BLaER1 (cell line): ENCODE measurements around the gene PLXNA1.

Experiments
- H3K27ac ChIP-seq: shearing (Covaris generic); formaldehyde crosslinking; 2 replicates; pipeline ENCODE4 v1.8.1; 2022
- H3K27me3 ChIP-seq: shearing (Covaris generic); formaldehyde crosslinking; 2 replicates; pipeline ENCODE4 v1.8.1; 2022
- H3K36me3 ChIP-seq: shearing (Covaris generic); formaldehyde crosslinking; 2 replicates; pipeline ENCODE4 v1.8.1; 2022
- H3K4me1 ChIP-seq: shearing (Covaris generic); formaldehyde crosslinking; 2 replicates; pipeline ENCODE4 v1.8.1; 2022
- H3K4me2 ChIP-seq: shearing (Covaris generic); formaldehyde crosslinking; 2 replicates; pipeline ENCODE4 v1.8.1; 2022
- H3K4me3 ChIP-seq: shearing (Covaris generic); formaldehyde crosslinking; 2 replicates; pipeline ENCODE4 v1.8.1; 2022
- H3K9ac ChIP-seq: shearing (Covaris generic); formaldehyde crosslinking; 2 replicates; pipeline ENCODE4 v1.8.1; 2022
- H3K9me3 ChIP-seq: shearing (Covaris generic); formaldehyde crosslinking; 2 replicates; pipeline ENCODE4 v1.8.1; 2022
- H4K20me1 ChIP-seq: shearing (Covaris generic); formaldehyde crosslinking; 2 replicates; pipeline ENCODE4 v1.8.1; 2022
- Cebpa-rat ChIP-seq: shearing (Covaris generic); IDR thresholded peaks from 2 replicates; pipeline ENCODE4 v1.8.1; 2022

The PLXNA1 gene

DNA sequence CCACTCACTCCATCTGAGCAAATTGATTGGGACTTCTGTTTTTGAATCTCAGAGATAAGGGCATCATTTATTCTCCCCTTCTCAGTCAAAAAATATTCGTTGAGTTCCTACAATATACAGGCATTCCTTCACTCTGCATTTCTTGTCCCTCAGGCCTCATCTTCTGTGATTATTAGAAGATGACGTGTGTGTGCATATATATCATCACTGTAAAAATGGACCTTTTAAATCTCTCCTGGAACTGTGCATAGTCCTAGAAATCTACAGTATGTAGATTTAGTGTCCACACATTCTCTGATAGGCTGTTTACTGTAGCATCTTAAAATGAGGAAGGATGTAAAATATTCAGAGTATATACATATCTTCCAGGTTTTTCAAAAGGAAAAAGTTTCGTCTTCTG is 43.2 kb upstream of the PLXNA1 start:
- Histone ChIP-seq H3K9ac (0 out of 2 replicates have a peak overlapping the region, but pooled peaks have one; percentile 28), H3K27ac (no peak overlapping the region), H3K4me2 (peak overlapping the region; percentile 78), H3K4me1 (peaks cover 76% of the 10 kb centered on the region), H4K20me1 (no peaks in the 10 kb centered on the region), H3K36me3 (0 out of 2 replicates have a peak, but pooled peaks cover 7% of the 10 kb centered on the region), H3K9me3 (no peaks in the 10 kb centered on the region), H3K27me3 (no peaks in the 10 kb centered on the region), H3K4me3 (no peak overlapping the region)
- TF ChIP-seq Cebpa-rat, result no peak

DNA sequence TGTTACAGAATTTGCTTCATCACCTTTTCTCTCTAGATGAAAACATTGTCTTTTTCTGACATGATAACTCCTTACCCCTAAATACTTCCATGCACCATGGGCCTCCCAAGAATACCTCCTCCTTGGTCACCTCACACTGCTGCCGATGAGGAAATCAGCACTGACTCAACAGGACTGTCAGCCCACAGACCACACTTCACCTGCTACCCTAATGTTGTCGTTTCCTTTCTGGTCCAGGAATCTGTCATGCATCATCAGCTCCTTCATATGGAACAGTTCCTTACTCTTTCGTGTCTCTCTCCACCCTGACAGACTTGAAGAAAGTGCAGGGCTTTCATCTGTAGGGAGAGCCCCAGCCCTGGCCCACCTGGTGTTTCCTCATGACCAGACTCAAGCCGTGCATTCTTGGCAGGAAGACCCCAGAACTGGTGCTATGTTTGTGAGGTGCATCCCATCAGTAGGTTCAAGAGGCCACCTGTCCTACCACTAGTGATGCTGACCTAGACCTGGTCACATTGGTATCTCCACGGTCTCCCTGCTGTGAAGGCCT is 41.1 kb upstream of the PLXNA1 start:
- Histone ChIP-seq H3K27ac (no peak overlapping the region), H3K9ac (no peak overlapping the region), H3K4me3 (no peak overlapping the region), H3K36me3 (0 out of 2 replicates have a peak, but pooled peaks cover 7% of the 10 kb centered on the region), H3K4me2 (peak overlapping the region; percentile 72), H4K20me1 (no peaks in the 10 kb centered on the region), H3K9me3 (no peaks in the 10 kb centered on the region), H3K4me1 (peaks cover 75% of the 10 kb centered on the region), H3K27me3 (no peaks in the 10 kb centered on the region)
- TF ChIP-seq Cebpa-rat, result no peak

DNA sequence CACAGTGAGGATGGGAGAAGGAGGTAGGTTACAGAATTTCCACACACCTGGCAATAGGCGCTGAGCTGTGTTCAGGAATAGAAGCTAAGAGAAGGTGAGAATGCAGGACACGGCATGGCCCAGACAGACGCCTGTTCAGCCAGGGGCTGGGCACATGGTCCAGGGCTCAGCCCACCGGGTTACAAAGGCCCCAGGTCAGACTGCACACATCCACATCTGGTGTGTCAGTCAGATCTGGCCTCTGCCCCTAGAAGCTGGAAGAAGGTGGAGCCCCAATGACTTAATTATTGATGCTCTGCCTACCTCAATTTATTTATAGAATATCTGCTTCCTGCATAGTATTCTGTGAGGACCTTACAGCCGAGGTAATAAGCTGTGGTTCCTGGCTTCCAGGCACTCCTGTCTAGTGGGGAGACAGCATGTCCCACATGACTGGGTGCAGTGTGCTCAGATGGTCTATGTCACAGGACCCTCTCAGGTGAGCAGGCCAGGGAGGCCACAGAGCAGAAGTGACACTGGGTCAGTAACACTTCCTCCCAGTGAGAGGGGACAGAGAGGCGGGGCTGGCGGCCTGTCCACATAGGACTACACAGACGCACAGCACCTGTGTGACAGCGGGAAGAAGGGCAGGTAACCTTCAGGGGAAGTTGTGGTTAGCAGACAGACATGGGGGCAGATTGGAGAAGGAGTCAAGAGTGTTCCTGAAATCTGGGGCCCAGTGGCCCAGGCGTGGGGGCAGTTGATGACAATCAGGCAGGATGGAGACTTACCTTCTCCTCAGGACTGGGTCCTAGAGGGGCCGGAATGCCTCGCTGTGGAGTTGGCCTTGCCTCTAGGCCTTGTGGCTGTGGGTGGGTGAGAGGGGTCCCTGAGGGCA is 38.6 kb upstream of the PLXNA1 start:
- H3K4me1 ChIP-seq, result peaks cover 73% of the 10 kb centered on the region
- H3K4me2 ChIP-seq, result no peak overlapping the region
- no peak overlapping the region for H3K27ac ChIP-seq
- no peak overlapping the region for H3K4me3 ChIP-seq
- 0 out of 2 replicates have a peak, but pooled peaks cover 7% of the 10 kb centered on the region for H3K36me3 ChIP-seq
- no peaks in the 10 kb centered on the region for H3K27me3 ChIP-seq
- H4K20me1 ChIP-seq, result no peaks in the 10 kb centered on the region
- no peaks in the 10 kb centered on the region for H3K9me3 ChIP-seq
- no peak overlapping the region for H3K9ac ChIP-seq
- TF ChIP-seq Cebpa-rat, result no peak

DNA sequence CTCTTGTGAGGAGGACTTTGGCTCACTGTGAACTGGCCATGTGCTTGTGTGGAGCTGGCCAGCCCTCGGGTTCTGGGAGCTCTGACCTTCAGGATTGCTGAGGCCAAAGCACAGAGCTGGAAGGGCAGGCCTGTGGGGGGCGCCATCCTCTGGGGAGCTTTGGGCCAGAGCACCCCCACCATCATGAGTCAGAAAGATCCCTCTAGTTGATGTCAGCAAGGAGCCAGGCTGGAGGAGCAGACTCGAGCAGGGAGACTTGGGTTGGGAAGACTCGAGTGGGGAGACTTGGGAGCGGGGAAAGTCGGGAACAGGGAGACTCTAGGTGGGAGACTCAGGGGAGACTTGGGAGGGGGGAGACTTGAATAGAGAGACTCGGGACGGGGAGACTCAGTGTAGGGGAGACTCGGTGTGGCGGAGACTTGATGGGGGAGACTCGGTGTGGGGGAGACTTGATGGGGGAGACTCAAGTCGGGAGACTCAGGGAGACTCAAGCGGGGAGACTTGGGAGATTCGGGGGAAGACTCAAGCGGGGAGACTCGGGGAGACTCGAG is 37.7 kb upstream of the PLXNA1 start:
- no peak overlapping the region for H3K27ac ChIP-seq
- H3K9me3 ChIP-seq, result no peaks in the 10 kb centered on the region
- no peaks in the 10 kb centered on the region for H4K20me1 ChIP-seq
- H3K4me2 ChIP-seq, result no peak overlapping the region
- no peak overlapping the region for H3K4me3 ChIP-seq
- no peaks in the 10 kb centered on the region for H3K27me3 ChIP-seq
- peaks cover 73% of the 10 kb centered on the region for H3K4me1 ChIP-seq
- no peak for TF ChIP-seq Cebpa-rat
- no peak overlapping the region for H3K9ac ChIP-seq
- 0 out of 2 replicates have a peak, but pooled peaks cover 7% of the 10 kb centered on the region for H3K36me3 ChIP-seq

DNA sequence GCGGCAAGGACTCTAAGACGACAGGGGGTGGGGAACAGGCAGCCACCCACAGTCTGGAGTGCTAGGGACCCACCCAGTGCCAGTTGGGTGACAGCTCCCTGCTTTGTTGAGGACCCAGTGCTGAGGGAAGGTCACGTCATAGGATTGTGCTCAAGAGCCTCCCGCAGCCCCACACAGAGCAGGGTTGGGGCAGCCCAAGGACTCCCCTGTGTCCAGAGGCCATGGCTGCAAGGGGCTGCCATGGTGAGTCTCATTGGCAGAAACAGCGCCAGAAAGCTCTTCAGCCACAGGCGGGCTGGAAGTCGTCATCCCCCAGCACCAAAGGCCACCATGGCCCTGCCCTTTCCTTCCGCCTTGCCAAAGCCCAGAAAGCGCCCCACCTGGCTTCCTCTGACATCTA is 37.0 kb upstream of the PLXNA1 start:
- Histone ChIP-seq H3K4me3 (no peak overlapping the region), H3K4me2 (no peak overlapping the region), H3K4me1 (peaks cover 73% of the 10 kb centered on the region), H3K36me3 (0 out of 2 replicates have a peak, but pooled peaks cover 7% of the 10 kb centered on the region), H3K9ac (no peak overlapping the region), H3K9me3 (no peaks in the 10 kb centered on the region), H3K27me3 (no peaks in the 10 kb centered on the region), H4K20me1 (no peaks in the 10 kb centered on the region), H3K27ac (no peak overlapping the region)
- TF ChIP-seq Cebpa-rat, result no peak

DNA sequence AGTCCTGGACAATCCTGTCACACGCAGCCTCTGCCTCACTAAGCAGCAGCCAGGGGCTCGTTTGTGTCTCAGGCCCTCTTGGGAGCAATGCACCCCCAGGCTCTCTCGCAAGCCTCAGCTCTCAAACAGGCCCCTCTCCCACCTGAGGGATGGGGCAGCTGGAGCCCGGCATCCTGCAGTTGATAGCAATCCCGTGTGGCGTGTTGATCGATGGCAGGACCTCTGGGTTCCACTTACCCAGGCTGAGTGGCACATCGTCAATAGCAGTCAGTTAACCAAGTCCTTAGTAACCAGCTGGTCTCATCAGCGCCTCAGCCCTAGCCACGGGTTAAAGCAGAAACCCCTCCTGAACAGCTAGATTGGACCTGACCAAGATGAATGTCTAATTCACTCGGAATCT is 36.5 kb upstream of the PLXNA1 start:
- H3K4me2 ChIP-seq, result no peak overlapping the region
- H3K4me3 ChIP-seq, result no peak overlapping the region
- no peak for TF ChIP-seq Cebpa-rat
- H3K9me3 ChIP-seq, result no peaks in the 10 kb centered on the region
- peaks cover 68% of the 10 kb centered on the region for H3K4me1 ChIP-seq
- no peak overlapping the region for H3K9ac ChIP-seq
- no peaks in the 10 kb centered on the region for H4K20me1 ChIP-seq
- H3K27ac ChIP-seq, result no peak overlapping the region
- no peaks in the 10 kb centered on the region for H3K27me3 ChIP-seq
- 0 out of 2 replicates have a peak, but pooled peaks cover 7% of the 10 kb centered on the region for H3K36me3 ChIP-seq

DNA sequence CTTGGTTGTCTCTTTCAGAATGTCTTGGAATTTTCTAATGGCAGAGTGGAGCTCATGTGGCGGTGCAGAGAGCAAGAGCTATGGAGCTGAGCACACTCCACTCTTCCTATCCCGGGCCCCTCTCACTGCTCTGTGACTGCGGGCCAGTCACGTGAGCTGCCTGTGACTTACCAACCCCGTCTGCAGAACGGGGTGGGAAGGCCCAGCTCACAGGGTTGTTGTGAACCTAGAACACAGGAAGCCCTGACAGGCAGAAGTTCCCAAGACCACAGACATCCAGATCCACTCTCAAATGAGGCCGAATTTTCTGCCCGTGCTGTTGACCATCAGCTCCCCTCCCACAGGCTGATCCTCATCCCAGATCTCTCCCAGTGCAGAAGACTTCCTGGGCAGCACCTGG is 35.5 kb upstream of the PLXNA1 start:
- Histone ChIP-seq H3K36me3 (0 out of 2 replicates have a peak, but pooled peaks cover 7% of the 10 kb centered on the region), H3K9me3 (no peaks in the 10 kb centered on the region), H3K27me3 (no peaks in the 10 kb centered on the region), H3K4me2 (peak overlapping the region; percentile 66; the same call in 1 of the 2 replicates), H3K4me3 (no peak overlapping the region), H4K20me1 (no peaks in the 10 kb centered on the region), H3K27ac (no peak overlapping the region), H3K9ac (no peak overlapping the region), H3K4me1 (peaks cover 61% of the 10 kb centered on the region)
- TF ChIP-seq Cebpa-rat, result no peak

DNA sequence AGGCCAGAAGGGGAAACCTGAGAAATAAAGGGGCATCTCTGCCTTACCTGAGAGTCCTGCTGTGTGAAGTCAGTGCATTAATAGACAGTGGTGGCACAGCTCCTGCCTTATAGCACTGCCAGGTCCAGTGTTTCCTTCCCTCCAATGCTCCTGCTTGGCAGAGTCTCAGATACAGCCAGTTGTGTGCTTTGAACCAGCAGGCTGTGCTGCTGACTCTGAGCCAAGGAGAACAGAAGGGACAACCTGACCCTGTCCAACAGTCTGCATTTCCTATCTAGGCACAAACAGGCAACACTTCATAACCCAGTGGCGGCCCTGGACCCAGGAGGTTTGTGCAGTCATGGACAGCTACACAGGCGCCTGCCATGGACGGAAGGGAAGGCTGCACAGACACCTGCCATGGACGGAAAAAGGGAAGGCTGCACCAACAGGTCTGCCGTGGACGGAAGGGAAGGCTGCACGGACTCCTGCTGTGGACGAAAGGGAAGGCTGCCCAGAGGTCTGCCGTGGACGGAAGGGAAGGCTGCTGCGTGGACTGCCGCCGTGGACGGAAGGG is 33.9 kb upstream of the PLXNA1 start:
- Histone ChIP-seq H3K9me3 (no peaks in the 10 kb centered on the region), H3K36me3 (no peaks in the 10 kb centered on the region), H3K27me3 (no peaks in the 10 kb centered on the region), H4K20me1 (peaks cover 2% of the 10 kb centered on the region), H3K4me3 (no peak overlapping the region), H3K4me2 (peak overlapping the region; percentile 66), H3K9ac (no peak overlapping the region), H3K4me1 (peaks cover 71% of the 10 kb centered on the region), H3K27ac (no peak overlapping the region)
- no peak for TF ChIP-seq Cebpa-rat

DNA sequence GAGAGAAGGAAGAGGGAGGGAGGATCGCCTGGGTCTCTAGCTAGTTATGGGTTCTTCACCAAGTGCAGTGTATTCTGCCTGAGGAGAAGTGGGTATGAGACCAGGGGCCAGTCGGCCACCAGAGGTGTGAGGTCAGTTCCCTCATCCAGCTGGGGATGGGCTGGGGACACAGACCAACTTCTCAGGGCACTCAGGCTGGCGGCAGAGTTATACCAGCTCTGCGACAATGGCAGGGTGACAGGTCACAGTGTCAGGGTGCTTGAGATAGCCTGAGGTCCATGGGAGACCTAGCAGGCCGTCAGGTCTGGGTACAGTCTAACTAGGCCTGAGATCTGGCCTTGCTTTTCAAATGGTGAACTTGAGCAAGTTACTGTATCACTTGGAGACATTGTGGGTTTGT is 31.4 kb upstream of the PLXNA1 start:
- Histone ChIP-seq H3K4me2 (no peak overlapping the region), H3K4me3 (no peak overlapping the region), H3K9ac (no peak overlapping the region), H4K20me1 (peaks cover 21% of the 10 kb centered on the region), H3K36me3 (no peaks in the 10 kb centered on the region), H3K27me3 (no peaks in the 10 kb centered on the region), H3K27ac (no peak overlapping the region), H3K4me1 (peaks cover 81% of the 10 kb centered on the region), H3K9me3 (no peaks in the 10 kb centered on the region)
- no peak for TF ChIP-seq Cebpa-rat
